Esophagus squamous epithelium (tissue), 4 donors: Measurements from ENCODE around the gene ASIC2.

ENCODE experiments used
- POLR2A ChIP-seq, 4 donors: fragments of 450-650 bp; IDR thresholded peaks; one replicate each; pipeline ENCODE4 v1.6.1; 2017; ENCODE audit warnings: antibody characterized with exemption in 4 of 4, mild to moderate bottlenecking in 4 of 4, moderate library complexity in 3 of 4
- TF ChIP-seq, protein P1 (sequence below), 6 experiments: fragments of 450-650 bp in 4 of 6; fragments of 200-600 bp in 2 of 6; sonication (generic) in 2 of 6; IDR thresholded peaks; one replicate each; pipeline ENCODE4 v1.5.1; 2016 to 2019; ENCODE audit warnings: antibody characterized with exemption in 6 of 6, mild to moderate bottlenecking in 4 of 6, moderate library complexity in 4 of 6

DNA sequence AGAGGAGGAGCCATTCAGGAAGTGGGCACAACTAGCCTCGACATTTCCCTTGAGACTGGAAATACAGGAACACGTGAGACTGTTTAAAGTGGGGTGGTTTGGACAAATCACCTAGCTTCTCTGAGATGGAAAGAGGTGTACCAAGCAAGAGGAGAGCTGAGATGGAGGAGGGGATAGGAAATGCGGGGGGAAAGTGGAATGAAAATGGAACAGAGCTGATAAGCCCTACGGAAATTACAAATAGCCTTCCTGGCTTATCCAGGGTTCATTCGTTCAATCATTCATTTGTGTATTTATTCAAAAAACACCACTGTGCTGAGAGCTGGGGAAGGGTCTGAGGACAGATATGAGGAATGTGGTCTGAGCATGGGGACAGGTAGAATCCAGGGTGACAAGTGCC lies 64.1 kb downstream of the ASIC2 start:
- TF ChIP-seq, protein P1, sequence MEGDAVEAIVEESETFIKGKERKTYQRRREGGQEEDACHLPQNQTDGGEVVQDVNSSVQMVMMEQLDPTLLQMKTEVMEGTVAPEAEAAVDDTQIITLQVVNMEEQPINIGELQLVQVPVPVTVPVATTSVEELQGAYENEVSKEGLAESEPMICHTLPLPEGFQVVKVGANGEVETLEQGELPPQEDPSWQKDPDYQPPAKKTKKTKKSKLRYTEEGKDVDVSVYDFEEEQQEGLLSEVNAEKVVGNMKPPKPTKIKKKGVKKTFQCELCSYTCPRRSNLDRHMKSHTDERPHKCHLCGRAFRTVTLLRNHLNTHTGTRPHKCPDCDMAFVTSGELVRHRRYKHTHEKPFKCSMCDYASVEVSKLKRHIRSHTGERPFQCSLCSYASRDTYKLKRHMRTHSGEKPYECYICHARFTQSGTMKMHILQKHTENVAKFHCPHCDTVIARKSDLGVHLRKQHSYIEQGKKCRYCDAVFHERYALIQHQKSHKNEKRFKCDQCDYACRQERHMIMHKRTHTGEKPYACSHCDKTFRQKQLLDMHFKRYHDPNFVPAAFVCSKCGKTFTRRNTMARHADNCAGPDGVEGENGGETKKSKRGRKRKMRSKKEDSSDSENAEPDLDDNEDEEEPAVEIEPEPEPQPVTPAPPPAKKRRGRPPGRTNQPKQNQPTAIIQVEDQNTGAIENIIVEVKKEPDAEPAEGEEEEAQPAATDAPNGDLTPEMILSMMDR (IDR thresholded peaks at IDR 0.05) = no peak
- TF ChIP-seq POLR2A (IDR thresholded peaks at IDR 0.05) = no peak
